Left lobe of liver (tissue), 2 donors: ENCODE data around the gene TBL2. TPM values are rescaled to one million over a fixed set of nuclear protein-coding genes. Genes with fewer than 3 reads are reported as not detected.
"Not testable (repeated sequence)": the region's sequence is repeated elsewhere in the genome, so short reads cannot be mapped to it uniquely, and the experiment has no call there.

Source experiments
- ATAC-seq: fragments of 200-7000 bp; cut with Tn5 transposase; one replicate; pipeline ENCODE4 v1.9.1; 2020; ENCODE audit warnings: mild to moderate bottlenecking, moderate library complexity
- DNase-seq: peaks from one replicate; pipeline ENCODE4 v3.0.0-alpha.2; 2020; ENCODE audit warnings: low spot score
- total RNA-seq: library from RNA; stranded (reverse); gene quantifications from one replicate; pipeline ENCODE4 v1.2.1, GENCODE V29; 2021
- donor health status: DM: no; HTN: no; CAD: no; lungs with moderate emphysema.
- donor health status: DM: no; HTN: yes; CAD: no.

Gene TBL2, protein sequence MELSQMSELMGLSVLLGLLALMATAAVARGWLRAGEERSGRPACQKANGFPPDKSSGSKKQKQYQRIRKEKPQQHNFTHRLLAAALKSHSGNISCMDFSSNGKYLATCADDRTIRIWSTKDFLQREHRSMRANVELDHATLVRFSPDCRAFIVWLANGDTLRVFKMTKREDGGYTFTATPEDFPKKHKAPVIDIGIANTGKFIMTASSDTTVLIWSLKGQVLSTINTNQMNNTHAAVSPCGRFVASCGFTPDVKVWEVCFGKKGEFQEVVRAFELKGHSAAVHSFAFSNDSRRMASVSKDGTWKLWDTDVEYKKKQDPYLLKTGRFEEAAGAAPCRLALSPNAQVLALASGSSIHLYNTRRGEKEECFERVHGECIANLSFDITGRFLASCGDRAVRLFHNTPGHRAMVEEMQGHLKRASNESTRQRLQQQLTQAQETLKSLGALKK
- total RNA-seq, result 16.1 TPM

- peak; percentile 93 for ATAC-seq
- peak; percentile 99 for DNase-seq
These were observed at the start of gene TBL2 for GRCh38 chr7:73578342-73579128. Gene TBL2 (minus strand): TSS chr7:73578579. CDS start chr7:73578549, 30 bp downstream.

DNA sequence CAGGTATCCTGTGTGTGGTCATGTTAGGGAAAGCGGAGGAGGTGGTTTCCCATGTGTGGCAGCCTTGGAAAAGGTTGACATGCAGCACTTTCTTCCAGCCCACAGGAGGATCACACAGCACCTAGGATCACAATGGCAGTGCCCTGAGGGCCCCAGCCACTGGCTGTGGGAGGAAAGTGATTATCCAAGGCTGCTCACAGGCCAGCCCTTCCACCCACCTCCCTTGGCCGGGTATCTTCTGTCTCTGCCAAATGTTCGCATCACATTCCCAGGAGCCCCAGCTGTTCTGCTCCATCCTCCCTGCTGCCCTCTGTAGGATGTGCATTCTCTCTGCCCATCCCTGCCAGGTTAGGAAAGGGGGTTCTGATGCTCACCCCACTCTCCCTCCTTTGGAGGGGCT is 48.4 kb upstream of the TBL2 start:
- ATAC-seq (peak; percentile 9), DNase-seq (no peak)

- DNase-seq, result no peak
- ATAC-seq, result no peak
These were observed 46.9 kb upstream of the TBL2 start for GRCh38 chr7:73625276-73625675.

DNA sequence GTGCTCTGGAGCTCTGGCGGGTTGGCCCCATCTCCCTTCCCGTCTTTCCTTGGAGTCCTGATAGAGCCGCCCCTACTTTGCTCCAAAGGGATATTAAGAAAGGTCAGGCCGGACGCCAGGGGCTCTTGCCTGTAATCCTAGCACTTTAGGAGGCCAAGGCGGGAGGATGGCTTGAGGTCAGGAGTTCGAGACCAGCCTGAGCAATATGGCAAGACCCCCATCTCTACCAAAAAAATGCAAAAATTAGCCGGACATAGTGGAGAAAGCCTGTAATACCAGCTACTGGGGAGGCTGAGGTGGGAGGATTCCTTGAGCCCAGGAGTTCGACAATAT is 46.3 kb upstream of the TBL2 start:
- DNase-seq (no peak), ATAC-seq (no peak)

DNA sequence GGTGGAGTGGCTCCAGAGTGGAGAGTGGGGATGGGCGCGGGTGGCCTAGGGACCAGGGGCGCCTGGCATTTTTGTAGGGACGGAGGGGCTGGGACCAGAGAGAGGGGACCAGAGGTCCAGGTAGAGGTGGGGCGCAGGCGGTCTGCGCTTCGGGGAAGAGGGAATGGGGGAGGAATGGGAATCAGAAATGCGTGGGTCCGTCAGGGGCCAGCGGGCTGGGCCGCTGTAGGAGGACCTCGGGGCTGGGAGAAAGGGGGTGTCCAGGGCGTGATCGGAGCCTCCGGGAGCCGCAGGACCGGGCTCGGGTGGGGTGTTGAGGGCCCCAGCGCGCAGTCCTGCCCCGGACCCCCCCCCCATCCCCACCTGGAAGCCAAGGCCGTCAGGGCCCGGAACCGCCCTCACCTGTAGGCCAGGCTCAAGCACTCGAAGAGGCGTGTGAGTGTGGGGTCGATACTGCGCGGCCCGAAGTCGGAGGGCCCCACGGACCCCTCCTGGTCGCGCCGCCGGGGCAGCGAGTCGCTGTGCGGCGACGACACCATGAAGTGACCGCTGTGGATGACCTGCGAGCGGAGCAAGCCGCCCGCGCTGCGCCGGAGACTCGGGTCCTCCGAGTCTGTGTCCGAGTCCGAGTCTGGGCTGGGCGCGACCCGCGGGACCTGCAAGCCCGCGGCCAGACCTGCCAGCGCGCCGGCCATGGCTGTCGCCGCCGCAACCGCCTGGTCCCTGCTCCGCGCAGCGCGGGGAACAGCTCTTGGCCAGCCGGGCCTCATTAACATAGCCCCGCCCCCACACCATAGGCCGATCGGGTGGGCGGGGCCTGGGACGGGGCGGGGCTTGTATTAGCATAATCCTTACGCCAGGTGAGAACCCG is 45.7 kb upstream of the TBL2 start, which contains the start of gene MLXIPL:
TSS of gene MLXIPL (minus strand) at position 725 of the 871 bp plus-strand sequence. CDS start at position 695, 30 bp downstream.
- ATAC-seq, result peak; percentile 80
- peak; percentile 95 for DNase-seq

- DNase-seq (peak; percentile 98), ATAC-seq (peak; percentile 73)
These were observed 44.8 kb upstream of the TBL2 start for GRCh38 chr7:73622909-73623797.

GRCh38 chr7:73622527-73622908 is 44.1 kb upstream of the TBL2 start:
- no peak for DNase-seq
- no peak for ATAC-seq

- DNase-seq (no peak), ATAC-seq (no peak)
These were observed 43.0 kb upstream of the TBL2 start for GRCh38 chr7:73621168-73622063.

DNA sequence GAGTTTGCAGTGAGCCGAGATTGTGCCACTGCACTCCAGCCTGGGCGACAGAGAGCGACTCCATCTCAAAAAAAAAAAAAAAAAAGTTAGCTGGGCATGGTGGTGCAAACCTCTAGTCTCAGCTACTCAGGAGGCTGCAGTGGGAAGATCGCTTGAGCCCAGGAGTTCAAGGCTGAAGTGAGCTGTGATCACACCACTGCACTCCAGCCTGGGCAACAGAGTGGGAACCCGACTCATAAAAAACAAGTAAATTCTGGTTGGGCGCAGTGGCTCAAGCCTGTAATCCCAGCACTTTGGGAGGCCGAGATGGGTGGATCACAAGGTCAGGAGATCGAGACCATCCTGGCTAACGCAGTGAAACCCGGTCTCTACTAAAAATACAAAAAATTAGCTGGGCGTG is 41.0 kb upstream of the TBL2 start:
- not testable (repeated sequence) for DNase-seq, ATAC-seq

GRCh38 chr7:73618538-73618937 is 40.2 kb upstream of the TBL2 start:
- DNase-seq (no peak), ATAC-seq (no peak)

DNA sequence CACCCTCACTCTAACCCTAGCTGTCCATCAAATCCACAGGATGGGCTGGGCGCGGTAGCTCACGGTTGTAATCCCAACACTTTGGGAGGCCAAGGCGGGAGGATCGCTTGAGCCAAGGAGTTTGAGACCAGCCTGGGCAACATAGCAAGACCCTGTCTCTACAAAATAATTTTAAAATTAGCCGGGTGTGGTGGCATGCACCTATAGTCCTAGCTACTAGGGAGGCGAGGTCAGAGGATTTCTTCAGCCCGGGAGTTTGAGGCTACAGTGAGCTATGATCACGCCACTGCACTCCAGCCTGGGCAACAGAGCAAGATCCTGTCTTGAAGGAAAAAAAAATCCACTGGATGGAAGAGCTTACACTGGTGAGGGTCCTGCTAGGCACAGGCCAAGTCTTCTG is 39.1 kb upstream of the TBL2 start:
- not testable (repeated sequence) for ATAC-seq, DNase-seq

GRCh38 chr7:73615886-73616285 is 37.5 kb upstream of the TBL2 start:
- ATAC-seq, result no peak
- no peak for DNase-seq

DNA sequence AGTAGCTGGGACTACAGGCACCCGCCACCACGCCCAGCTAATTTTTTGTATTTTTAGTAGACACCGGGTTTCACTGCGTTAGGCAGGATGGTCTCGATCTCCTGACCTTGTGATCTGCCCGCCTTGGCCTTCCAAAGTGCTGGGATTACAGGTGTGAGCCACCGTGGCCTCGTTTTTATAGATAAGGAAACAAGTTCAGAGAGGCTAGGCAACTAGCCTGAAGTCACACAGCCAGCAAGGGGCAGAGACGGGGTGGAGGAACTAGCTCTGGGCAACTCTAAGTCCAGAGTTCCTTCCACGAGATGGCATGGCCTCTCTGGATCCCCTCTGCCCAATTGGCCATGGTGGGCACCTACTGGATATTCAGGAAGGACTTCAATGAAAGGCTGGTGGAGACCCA is 36.6 kb upstream of the TBL2 start:
- DNase-seq, ATAC-seq: not testable (repeated sequence)

GRCh38 chr7:73613954-73614735 is 35.8 kb upstream of the TBL2 start:
- peak; percentile 69 for DNase-seq

GRCh38 chr7:73612598-73613269 is 34.4 kb upstream of the TBL2 start:
- ATAC-seq, result peak; percentile 69
- peak; percentile 96 for DNase-seq

More at GRCh38 chr7:73613954-73614735, 35.8 kb upstream of the TBL2 start:
- peak; percentile 55 for ATAC-seq

DNA sequence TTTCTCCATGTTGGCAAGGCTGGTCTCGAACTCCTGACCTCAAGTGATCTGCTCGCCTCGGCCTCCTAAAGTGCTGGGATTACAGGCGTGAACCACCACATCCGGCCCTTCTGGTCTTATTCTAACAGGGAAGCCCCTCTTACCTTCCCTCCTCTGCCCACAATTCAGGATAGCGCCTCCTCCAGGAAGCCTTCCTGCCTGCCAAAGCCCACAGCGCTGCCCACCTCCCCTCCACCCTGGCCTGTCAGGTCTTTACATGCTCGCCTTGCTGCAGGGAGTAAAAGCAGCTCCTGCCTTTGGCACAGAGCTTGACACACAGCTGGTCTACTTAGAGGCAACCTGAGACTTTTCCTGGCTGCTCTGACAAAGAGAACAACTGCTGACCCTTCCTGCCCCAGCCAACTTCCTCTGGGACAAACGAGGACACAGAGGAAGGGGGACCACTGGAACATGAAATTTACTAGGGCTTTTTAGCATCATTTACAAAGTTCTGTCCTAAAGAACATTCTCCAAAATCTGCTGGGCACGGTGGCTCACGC is 32.7 kb upstream of the TBL2 start:
- ATAC-seq (no peak), DNase-seq (no peak)

GRCh38 chr7:73610105-73610504 is 31.7 kb upstream of the TBL2 start:
- ATAC-seq (no peak), DNase-seq (no peak)
